CD4-positive, alpha-beta T cell (primary cell): ENCODE measurements around the gene ENGASE. TPM values are rescaled to one million over a fixed set of nuclear protein-coding genes. Genes with fewer than 3 reads are reported as not detected.

Experiments used
- ATAC-seq: fragments of 200-7000 bp; cut with Tn5 transposase; one replicate; pipeline ENCODE4 v1.10.0; 2022; ENCODE audit warnings: mild to moderate bottlenecking; ENCODE audit not compliant: poor library complexity
- CTCF ChIA-PET: fragments of 350-600 bp; sonication (Branson Sonifier 250); formaldehyde crosslinking; loops from one replicate; lab custom pipeline; 2021; ENCODE audit warnings: antibody characterized with exemption, inconsistent platforms; lab: Charles Lee
- POLR2A ChIA-PET: fragments of 350-600 bp; sonication (Branson Sonifier 250); formaldehyde crosslinking; loops from one replicate; lab custom pipeline; 2021; ENCODE audit warnings: antibody characterized with exemption, inconsistent platforms; lab: Charles Lee
- DNase-seq, 14 experiments: peaks; one replicate each; pipeline ENCODE4 v3.0.0-alpha.2; 2013 to 2020; ENCODE audit warnings: mixed read lengths in 2 of 14
- H3K27ac ChIP-seq, 2 donors: one replicate each; pipeline versions ENCODE4 v1.5.1 to v1.7.0; 2013; ENCODE audit warnings: low read length in 2 of 2, low read depth in 1 of 2, mild to moderate bottlenecking in 1 of 2
- H3K27me3 ChIP-seq, 2 experiments: 1 replicate in 1 of 2; 2 replicates in 1 of 2; pipeline versions ENCODE4 v1.6.1 to v1.7.0; 2013; ENCODE audit warnings: low read length in 2 of 2, control low read depth in 1 of 2, mild to moderate bottlenecking in 1 of 2, moderate library complexity in 1 of 2; ENCODE audit not compliant: insufficient read depth in 2 of 2, control insufficient read depth in 1 of 2
- H3K36me3 ChIP-seq: one replicate; pipeline ENCODE4 v1.6.1; 2013; ENCODE audit warnings: low read length, control low read depth; ENCODE audit not compliant: insufficient read depth
- H3K4me1 ChIP-seq: one replicate; pipeline ENCODE4 v1.6.1; 2013; ENCODE audit warnings: low read length, control low read depth; ENCODE audit not compliant: insufficient read depth
- H3K4me3 ChIP-seq: one replicate; pipeline ENCODE4 v1.5.1; 2013; ENCODE audit warnings: mild to moderate bottlenecking, low read length, moderate library complexity
- H3K9me3 ChIP-seq, 2 experiments: 1 replicate in 1 of 2; 2 replicates in 1 of 2; pipeline versions ENCODE4 v1.6.1 to v1.7.0; 2013; ENCODE audit warnings: low read length in 2 of 2, mild to moderate bottlenecking in 2 of 2, control low read depth in 1 of 2, moderate library complexity in 1 of 2; ENCODE audit not compliant: control insufficient read depth in 1 of 2, insufficient read depth in 1 of 2
- H3K27ac Mint-ChIP-seq: one replicate; pipeline ENCODE4 v1.8.0; 2020; ENCODE audit warnings: mixed read lengths
- H3K27me3 Mint-ChIP-seq: one replicate; pipeline ENCODE4 v1.8.0; 2021; ENCODE audit warnings: mixed read lengths
- H3K36me3 Mint-ChIP-seq: one replicate; pipeline ENCODE4 v1.8.0; 2021; ENCODE audit warnings: low read depth, mixed read lengths
- H3K4me1 Mint-ChIP-seq: one replicate; pipeline ENCODE4 v1.8.0; 2021; ENCODE audit warnings: low read depth, mixed read lengths
- H3K4me3 Mint-ChIP-seq: one replicate; pipeline ENCODE4 v1.8.0; 2020; ENCODE audit warnings: mild to moderate bottlenecking, mixed read lengths
- H3K9me3 Mint-ChIP-seq: one replicate; pipeline ENCODE4 v1.8.0; 2020; ENCODE audit warnings: mixed read lengths
- CTCF ChIP-seq: fragments of 200-600 bp; IDR thresholded peaks from one replicate; pipeline ENCODE4 v1.8.0; 2022; ENCODE audit warnings: antibody characterized with exemption, mild to moderate bottlenecking
- intact Hi-C, 2 experiments: fragments of 100-400 bp; cut with DNase I in 1 of 2; cut with micrococcal nuclease in 1 of 2; formaldehyde crosslinking; loops; one replicate each; pipeline versions ENCODE4 v1.15.1 to v1.9.0; 2023 to 2025; cut with DNase I, micrococcal nuclease
- total RNA-seq, 174 experiments: library from RNA in 2 of 174; stranded (reverse) in 2 of 174; gene quantifications; one replicate each; pipeline ENCODE4 v1.2.3 and lab custom pipeline; 2021 to 2026

ENGASE gene
- total RNA-seq, 2 experiments from 2014 or later: 49.8 to 50.9 TPM

DNA sequence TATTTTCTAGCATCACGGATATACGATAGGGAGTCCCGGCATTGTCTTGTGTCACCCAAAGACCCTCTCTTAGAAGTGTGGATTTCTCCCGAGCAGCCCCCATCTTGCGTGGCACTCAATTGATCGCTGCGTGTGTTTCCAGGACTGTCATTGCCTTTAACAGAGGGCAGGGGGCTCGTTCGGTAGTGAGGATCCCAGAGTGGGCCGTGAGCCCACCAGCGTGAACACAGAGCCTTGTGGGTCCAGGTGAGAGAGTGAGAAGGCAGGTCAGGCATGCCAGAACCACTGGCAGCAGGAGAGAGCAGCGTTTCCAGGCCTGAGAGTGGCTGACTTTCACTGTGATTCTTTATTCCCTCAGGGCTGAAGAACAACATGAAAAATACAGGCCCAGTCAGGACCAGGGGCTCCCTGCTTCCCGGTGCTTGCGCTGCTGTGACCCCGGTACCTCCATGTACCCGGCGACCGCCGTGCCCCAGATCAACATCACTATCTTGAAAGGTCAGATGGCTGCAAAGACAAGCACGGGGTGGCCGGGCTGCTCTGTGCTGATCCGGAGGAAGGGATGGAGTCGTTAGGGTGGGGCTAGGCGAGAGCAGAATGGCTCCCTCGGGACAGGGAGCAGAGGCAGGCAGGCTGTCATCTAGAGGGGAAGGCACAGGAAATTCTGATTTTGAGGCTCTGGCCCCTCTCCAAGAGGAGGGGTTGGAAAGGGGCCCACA lies 28.3 kb upstream of the ENGASE start:
- Histone ChIP-seq H3K9me3 (no peaks in the 10 kb centered on the region), H3K4me1 (peaks cover 8% of the 10 kb centered on the region), H3K27ac (no peak overlapping the region), H3K36me3 (no peaks in the 10 kb centered on the region), H3K27me3 (peaks cover 0 to 6% of the 10 kb centered on the region in 2 experiments), H3K4me3 (no peak overlapping the region)
- no peak for DNase-seq
- POLR2A ChIA-PET: no interaction called here
- Mint-ChIP-seq H3K27me3 (peaks cover 14% of the 10 kb centered on the region), H3K36me3 (no peaks in the 10 kb centered on the region), H3K27ac (no peak overlapping the region), H3K4me3 (no peak overlapping the region), H3K9me3 (no peaks in the 10 kb centered on the region), H3K4me1 (no peaks in the 10 kb centered on the region)
- intact Hi-C loops: loop anchor here (1.0 to 2.0 kb wide), 3 partner anchors 36 to 347 kb away; no protein-coding TSS in a partner anchor
- no peak for TF ChIP-seq CTCF
- CTCF ChIA-PET: interaction anchor here (0.9 kb wide), 1 partner anchor 19 kb away, joined by 3 read pairs; no protein-coding TSS in a partner anchor
- no peak for ATAC-seq

DNA sequence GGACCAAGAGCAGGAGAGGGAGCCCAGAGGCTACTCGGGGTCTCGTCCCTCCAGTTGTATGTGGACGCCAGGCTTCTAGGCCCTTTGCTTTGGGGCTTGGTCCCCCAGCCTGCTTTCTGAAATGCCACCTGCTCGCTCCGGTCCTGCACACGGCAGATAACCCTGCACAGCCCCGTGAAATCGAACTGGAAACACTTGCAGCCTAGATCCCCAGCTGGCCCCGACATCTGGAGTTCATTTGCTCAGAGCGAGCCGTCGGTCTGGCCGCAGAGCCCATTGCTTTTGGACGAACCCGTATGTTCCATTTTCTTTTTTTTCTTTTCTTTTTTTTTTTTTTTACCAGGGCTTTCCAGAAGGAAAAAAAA lies 27.7 kb upstream of the ENGASE start:
- no peak overlapping the region for H3K27ac Mint-ChIP-seq
- no peak for TF ChIP-seq CTCF
- no peak for DNase-seq
- CTCF ChIA-PET: no interaction called here
- no peaks in the 10 kb centered on the region for H3K9me3 ChIP-seq
- no peaks in the 10 kb centered on the region for H3K36me3 Mint-ChIP-seq
- no peaks in the 10 kb centered on the region for H3K9me3 Mint-ChIP-seq
- H3K36me3 ChIP-seq: no peaks in the 10 kb centered on the region
- H3K4me1 ChIP-seq: peaks cover 8% of the 10 kb centered on the region
- ATAC-seq: no peak
- no peak overlapping the region for H3K4me3 Mint-ChIP-seq
- H3K27ac ChIP-seq: no peak overlapping the region
- peaks cover 15% of the 10 kb centered on the region for H3K27me3 Mint-ChIP-seq
- POLR2A ChIA-PET: no interaction called here
- H3K27me3 ChIP-seq: peaks cover 0 to 6% of the 10 kb centered on the region in 2 experiments
- H3K4me1 Mint-ChIP-seq: no peaks in the 10 kb centered on the region
- no peak overlapping the region for H3K4me3 ChIP-seq
- intact Hi-C loops: loop anchor here (1.0 to 2.0 kb wide), 3 partner anchors 36 to 346 kb away; no protein-coding TSS in a partner anchor

DNA sequence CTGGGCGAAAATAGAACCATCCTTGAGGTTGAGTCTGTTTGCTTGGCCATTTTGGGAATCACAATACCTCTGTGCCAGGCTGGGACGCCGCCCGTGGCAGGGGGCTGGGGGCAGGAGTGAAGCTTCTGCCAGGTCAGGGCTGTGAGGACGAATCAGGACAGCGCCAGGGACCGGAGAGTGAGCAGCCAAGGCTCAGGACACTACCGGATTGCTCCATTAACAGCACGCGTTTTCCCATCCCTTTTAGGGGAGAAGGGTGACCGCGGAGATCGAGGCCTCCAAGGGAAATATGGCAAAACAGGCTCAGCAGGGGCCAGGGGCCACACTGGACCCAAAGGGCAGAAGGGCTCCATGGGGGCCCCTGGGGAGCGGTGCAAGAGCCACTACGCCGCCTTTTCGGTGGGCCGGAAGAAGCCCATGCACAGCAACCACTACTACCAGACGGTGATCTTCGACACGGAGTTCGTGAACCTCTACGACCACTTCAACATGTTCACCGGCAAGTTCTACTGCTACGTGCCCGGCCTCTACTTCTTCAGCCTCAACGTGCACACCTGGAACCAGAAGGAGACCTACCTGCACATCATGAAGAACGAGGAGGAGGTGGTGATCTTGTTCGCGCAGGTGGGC lies 27.2 kb upstream of the ENGASE start:
- no peaks in the 10 kb centered on the region for H3K9me3 ChIP-seq
- ChIA-PET CTCF (no interaction called here), POLR2A (no interaction called here)
- intact Hi-C loops: loop anchor here (2.0 kb wide), 1 partner anchor 35 kb away; no protein-coding TSS in a partner anchor
- Mint-ChIP-seq H3K9me3 (no peaks in the 10 kb centered on the region), H3K4me1 (no peaks in the 10 kb centered on the region), H3K36me3 (no peaks in the 10 kb centered on the region), H3K27me3 (peaks cover 19% of the 10 kb centered on the region), H3K4me3 (no peak overlapping the region), H3K27ac (no peak overlapping the region)
- peaks cover 0 to 6% of the 10 kb centered on the region in 2 experiments for H3K27me3 ChIP-seq
- TF ChIP-seq CTCF: no peak
- no peak overlapping the region for H3K27ac ChIP-seq
- no peak for ATAC-seq
- no peak for DNase-seq
- no peak overlapping the region for H3K4me3 ChIP-seq
- peaks cover 8% of the 10 kb centered on the region for H3K4me1 ChIP-seq
- no peaks in the 10 kb centered on the region for H3K36me3 ChIP-seq
